Forelimb muscle (tissue), 1 donor: ENCODE measurements around the gene BRIX1. TPM values are rescaled to one million over a fixed set of nuclear protein-coding genes. Genes with fewer than 3 reads are reported as not detected.

Experiments
- DNase-seq: peaks from one replicate; pipeline ENCODE4 v3.0.0-alpha.2; 2013; ENCODE audit warnings: low read depth
- polyA plus RNA-seq: library from polyadenylated mRNA; unstranded; fragments of 120-200 nt; gene quantifications from one replicate; pipeline ENCODE4 v1.2.1, GENCODE V29; 2013; ENCODE audit not compliant: insufficient read length

The BRIX1 gene, protein sequence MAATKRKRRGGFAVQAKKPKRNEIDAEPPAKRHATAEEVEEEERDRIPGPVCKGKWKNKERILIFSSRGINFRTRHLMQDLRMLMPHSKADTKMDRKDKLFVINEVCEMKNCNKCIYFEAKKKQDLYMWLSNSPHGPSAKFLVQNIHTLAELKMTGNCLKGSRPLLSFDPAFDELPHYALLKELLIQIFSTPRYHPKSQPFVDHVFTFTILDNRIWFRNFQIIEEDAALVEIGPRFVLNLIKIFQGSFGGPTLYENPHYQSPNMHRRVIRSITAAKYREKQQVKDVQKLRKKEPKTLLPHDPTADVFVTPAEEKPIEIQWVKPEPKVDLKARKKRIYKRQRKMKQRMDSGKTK
- polyA plus RNA-seq: 27.7 TPM

DNA sequence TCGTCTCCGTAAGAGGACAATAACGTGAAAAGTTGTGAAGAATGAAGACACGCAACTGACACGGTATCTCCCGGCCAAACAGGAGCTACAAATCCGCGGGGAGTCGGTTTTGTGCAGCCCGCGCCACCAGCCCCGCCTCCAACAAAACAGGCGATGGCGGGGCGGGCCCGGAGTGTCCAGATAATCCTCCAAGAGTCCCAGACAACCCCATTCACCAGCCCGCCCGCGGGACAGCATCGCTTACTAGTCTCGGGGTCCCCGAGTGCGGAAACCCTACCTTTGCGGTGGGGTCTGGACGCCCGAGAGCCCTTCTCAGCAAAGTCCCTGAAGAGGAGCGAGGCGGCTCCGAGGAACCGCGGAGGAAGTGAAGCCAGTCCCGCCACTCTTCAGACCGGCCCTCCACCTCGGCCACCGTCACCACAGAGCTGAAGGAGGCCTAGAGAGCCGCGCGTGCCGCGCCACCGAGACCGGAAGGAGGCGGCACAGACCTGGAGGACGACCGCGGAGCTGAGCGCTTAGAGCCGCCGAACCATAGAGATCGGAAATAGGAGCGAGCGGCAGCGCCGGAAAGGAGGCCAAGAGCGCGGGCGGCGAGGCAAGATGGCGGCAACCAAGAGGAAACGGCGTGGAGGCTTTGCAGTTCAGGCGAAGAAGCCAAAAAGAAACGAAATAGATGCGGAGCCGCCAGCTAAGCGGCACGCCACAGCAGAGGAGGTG is at the start of gene BRIX1, which contains the start of gene RAD1:
Gene BRIX1, plus strand, starts transcription at position 573 of the 717 bp plus-strand sequence. Its CDS starts 28 bp downstream, at position 601.
Gene RAD1, minus strand, starts transcription at position 366 of the 717 bp plus-strand sequence. CDS start 612 bp downstream, outside the sequence.
- peak; percentile 96 for DNase-seq

DNA sequence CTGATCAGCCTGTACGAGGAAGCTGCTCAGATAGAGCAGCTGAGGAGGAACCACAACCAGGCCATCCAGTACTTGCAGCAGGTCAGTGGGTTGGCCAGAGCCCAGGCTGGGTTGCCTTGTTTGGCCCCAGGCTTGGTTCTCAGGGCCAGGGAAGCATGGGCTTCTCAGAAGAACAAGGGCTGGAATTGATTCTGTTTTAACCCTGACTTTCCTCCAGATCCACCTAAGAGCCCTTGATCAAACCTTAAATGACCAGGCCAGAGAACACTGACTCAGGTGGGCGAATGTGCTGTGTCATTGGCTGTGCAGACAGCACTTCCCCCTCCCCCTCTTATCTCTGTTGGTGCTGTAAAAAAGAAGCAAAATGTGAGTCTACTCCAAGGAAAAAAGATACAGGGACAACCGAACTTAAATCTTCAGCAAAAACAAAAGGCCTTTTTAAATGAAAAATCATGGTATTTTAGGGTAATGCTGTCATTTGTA is 48.5 kb upstream of the BRIX1 start:
- no peak for DNase-seq

DNA sequence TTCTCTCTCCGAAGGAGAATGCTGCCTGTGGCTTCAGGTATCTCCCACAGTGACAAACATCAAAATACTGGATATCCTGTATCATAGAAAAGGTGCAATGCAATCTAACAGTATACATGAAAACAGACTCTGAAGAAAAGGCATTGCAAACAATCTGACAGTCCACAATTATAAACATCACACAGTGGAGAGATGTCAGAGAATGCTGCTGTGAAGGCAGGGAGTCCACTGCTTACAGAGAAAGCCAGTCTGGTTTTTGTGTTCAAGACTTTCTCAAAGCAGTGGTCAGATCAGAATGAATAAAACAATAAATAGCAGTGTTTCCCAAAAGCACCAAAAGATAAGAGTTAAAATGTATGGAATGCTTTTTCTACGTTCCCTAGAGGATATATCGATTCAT is 47.9 kb upstream of the BRIX1 start:
- DNase-seq: no peak

DNA sequence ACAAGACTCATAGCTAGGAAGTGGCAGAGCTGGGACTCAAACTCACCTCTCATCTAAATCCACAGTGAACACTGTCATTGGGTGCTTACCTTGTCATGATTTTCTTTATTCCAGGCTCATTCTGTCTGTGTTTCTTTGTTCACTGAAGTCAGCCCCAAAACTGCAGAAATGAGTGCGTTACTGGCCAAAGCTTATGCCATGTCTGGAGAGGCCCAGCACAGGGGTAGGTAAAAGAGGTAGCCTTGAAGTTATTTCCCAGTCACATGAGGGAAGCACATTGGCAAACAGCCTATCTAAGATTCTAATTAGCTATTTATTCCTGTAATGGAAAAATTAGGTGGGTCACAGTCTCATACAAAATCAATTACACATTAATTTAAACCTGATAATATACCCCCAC is 46.7 kb upstream of the BRIX1 start:
- no peak for DNase-seq

DNA sequence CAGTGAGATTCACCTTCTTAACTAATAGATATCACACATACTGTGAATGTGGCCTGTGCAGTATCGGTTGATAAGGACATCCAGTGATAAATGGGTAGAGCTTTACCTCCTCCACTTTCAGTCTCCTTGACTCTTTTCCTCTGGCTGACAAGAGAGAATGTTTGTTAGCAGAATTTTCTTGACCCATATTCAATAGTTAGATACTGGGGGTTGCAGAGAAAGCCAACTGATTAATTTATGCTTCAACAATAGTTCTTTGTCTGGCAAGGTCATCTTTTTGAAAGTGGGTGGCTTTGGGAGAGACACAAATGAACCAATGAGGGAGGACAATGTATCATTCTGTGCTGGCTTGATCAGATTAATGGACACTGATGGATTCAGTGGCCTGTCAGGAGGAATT is 46.3 kb upstream of the BRIX1 start:
- no peak for DNase-seq

DNA sequence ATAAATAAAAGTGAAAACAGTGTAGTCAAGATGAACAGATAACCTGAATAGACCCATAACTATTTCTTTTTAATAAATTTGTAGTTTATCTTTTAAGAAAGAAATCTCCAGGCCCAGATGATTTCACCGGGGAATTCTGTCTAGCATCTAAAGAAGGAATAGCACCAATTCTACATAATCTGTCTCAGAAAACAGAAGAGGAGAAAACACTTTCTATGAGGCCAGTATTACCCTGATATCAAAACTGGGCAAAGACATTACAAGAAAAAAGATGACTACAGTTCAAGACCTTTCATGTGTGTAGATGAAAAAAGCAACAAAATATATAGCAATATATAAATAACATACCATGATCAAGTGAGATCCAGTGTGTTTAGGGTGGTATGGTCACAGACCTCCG is 45.1 kb upstream of the BRIX1 start:
- DNase-seq: no peak

DNA sequence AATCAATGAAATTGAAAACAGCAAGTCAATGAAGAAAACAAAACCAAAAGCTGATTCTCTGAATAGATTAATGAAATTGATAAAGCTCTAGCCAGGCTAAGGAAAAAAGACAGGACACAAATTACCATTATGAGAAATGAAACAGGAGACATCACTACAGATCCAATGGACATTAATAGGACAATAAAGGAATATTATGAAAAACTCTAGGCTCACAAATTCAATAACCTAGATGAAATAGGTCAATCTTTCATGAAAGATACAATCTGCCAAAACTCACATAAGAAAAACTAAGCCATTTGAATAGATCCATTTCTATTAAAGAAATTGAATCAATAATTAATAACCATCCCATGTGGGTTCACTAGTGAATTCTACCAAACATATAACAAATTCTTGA is 39.2 kb upstream of the BRIX1 start:
- no peak for DNase-seq

DNA sequence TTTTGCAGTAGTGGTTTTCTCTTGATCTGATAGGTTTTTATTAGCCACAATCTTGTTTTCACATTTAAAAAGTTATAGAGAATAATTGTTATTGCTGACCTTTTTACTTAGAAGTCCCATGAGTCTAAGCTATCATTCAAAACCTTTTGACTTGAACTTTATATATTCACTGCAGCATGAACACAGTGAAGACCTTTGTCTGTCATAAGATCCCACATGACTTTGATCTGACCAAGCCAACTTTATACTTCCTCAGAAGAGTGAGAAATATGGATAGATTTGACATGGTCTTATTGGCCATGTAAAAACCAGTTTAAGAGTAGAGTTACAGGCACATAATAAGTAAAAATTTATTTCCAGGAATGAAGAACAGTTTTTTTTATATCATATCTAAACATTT is 34.3 kb upstream of the BRIX1 start:
- no peak for DNase-seq

DNA sequence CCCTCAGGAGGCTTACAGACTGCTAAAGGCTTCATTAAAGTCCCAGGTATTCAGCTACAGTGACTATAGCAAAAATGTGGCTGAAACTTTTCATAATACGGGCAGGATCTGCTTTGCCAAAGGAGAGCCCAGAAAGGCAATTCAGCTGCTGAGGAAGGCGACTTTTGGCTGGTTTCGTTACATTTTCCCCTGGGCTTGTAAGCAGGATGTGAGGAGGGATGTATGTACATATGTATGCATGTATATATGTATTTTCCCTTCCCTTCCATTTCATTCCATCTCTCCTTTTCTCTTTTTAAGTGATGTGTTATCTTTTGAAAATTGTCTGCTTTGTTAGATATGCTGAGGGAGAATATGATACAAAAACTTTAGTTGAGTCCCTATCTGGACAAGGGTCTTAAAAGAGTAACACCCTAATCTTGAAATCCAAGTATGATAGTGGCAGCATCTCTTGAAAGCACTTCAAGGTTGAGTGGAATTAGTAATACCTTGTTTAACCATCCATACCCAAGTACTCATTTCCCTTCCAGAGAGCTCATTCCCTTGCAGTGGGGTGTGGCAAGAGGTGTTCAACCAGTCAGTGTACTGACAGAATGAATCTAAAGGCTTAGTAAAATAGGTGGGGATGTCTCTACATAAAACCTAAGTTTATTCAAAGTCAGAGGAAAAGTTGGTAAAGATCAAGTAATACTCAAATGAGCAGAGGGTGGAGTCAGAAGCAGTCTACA is 29.0 kb upstream of the BRIX1 start:
- DNase-seq: no peak

DNA sequence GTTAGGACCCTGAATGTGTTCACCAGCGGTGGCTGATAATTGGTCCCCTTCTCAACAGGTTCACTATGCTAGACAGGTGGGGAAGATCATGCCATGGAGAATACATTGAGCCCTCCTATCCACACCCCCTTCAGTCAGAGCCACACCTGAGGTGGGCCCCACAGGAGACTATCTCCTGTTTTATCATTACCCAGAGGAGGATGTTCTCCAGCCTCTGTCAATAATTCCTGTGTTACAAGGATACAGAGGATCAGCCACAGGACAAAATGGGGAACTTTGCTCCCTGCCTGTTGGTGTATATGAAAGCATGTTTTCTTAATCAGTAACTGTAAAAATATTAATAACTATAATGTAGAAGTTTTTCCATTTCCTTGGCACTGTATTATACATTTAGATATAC is 26.1 kb upstream of the BRIX1 start:
- DNase-seq: no peak

DNA sequence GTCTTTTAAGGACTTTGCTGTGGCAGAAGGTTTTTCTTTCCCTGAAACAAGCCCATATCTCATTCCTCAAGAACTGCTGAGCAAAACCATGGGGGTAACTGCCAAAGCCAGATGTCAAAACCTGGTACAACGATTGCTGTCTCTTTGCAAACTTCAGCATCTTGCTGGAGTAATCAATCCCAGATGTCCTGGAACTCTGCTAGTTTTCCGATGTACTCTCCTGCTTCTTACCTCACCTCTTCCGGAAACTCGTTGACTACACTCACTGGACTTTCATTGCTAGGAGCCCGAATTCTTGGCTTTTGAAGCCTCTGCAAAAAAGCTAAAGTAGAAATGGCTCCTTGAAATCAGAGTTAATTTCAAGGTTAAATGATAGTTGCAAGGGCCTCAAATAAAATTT is 23.5 kb upstream of the BRIX1 start:
- DNase-seq: peak; percentile 93

DNA sequence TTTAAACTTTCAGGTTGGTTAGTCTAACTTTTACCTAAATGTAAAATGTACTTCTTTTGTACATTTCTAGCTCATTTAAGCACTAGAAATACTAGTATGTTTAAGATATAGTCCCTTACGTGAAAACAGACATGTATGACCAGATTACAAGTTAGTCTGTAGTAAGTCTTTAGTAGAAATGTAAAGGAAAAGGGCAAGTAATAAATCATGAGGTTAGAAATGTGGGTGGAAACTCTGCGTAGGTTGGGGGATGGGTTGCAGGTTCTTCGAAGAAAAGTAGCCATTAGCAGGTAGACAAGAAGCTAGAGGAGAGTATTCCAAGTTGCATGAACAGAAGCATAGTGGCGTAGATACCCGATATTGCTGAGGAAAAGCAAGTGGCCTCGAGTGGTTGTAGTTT is 23.1 kb upstream of the BRIX1 start:
- DNase-seq: no peak

DNA sequence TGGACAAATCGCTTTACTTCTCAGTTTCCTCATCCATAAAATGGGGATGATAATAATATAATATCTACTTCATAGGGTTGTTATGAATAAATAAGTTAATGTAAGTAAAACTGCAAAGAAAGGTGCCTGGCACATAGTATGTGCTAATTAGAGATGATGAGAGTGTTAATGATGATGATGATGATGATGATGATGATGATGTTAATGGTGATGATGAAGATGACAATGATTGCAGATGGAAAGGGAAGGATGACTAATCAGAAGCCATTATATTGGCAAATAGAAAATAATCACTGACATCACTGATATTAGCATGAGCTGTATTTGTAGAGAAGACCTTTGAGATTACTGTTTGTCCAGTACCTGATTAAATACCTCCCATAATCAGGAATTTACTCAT is 20.8 kb upstream of the BRIX1 start:
- DNase-seq: no peak

DNA sequence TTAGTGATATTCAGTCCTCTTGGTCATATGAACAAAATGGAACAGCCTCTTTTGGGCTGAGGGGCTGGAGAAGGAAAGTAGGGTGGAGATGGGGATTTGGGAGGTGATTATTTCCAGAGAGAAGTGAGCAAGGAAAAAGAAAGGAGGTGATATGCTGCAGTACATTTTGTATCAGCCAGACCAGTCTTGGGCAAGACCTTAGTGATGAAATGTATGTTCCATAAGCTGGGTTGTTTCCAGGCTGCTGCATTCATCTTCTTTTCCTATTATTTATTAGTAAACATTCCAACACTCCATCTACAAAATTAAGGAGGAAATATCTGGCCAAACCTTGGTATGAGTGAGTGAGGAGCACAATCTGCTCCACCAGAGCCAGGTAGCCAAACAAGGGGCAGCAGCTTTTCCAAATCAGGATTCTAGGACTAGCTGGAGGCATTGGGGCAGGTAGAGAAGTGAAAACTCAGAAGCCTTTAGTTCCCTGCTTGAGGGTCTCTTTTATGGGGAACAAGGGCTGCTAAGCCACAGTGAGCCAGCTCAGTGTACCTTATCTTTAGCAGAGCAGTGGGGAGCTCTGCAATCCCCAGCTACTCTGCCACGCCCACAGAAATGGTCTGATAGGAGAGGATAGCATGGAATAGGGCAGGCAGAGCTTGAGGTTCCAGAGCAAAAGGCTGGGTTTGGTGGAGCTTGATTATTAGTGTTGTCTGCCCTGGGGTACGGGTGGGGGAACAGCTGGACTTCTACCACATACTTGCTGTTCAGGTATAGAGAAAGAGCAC is 19.7 kb upstream of the BRIX1 start:
- DNase-seq: no peak

DNA sequence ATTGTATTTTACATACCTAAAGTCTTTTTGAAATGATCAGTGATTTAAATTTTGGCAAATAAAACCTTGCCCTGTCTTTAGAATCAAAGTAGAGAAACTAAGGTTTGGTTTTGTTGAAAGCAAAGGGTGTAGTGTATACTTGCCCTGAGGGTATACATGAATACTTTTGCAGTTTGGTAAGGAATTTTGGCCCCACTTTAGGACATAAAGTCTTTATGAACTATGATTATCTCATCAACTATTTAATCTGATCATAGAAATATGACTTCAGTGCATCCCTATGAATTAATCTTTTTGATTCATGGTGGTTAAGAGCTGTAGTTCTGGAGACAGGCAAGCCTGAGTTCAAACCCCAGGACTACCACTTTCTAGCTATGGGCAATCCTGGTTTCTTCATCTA is 17.9 kb upstream of the BRIX1 start:
- DNase-seq: no peak

DNA sequence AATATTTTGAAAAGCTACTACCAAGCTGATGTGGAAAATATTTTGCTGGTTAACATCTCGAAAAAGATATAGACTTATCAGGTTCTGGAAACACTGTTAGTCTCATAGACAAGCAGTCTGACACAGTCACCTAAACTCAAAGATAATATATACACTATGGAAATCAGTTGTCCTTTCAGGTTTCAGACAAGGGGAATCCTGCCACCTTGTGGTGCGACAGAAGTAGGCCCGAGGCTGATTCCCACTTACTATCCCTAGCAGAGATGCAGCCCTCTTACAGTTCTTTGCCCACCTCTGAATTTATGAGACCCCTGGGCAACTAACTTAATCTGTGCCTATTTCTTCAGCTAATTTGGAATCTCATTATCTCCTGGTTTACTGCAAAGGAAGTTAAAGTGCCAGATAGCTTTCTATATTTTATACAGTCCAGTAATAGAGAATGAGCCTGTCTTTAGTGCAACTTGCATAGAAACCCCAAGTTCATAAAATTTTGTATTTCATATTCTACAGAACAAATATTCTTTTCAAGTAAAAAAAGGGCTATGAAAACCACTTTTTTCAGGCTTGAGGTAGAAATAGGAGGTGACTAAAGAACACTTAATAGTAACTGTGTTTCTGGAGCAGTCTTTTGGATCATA is 17.1 kb upstream of the BRIX1 start:
- DNase-seq: peak; percentile 49

DNA sequence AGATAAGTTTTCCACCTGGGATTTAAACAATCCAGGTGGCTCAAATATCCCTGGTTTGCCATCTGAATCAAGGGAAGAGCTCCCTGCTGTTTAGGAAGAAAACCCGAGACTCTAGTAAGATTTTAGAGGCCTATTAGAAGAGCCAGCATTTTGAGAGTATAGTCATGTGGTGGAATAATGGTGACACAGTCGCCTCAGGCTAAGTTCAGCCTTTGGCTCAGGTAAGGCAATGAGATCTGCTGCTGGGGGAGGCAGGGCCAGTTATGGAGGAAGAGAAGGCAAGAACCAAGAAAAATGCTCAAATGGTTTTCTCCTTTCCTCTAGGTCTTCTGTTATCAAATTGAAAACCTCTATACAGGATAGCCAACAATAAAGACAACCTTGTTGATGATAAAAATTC is 16.4 kb upstream of the BRIX1 start:
- no peak for DNase-seq

DNA sequence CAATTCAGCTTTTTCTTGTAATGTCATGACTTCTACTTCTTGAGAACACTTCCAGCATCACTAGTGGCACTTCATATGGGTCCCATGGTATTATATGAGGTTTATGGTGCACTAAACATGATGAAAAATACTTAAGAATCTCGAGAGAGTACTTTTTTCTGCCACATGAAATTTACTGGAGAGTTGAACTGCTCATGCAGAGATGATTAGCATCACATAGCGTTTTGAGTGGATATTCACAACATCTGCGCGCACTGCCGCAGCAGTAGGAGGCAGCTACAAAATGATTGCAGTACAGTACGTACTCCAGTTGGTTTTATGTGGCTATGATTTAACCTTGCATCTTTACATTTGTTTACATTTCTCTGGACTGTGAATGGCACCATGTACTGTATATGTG is 14.9 kb upstream of the BRIX1 start:
- DNase-seq: no peak

DNA sequence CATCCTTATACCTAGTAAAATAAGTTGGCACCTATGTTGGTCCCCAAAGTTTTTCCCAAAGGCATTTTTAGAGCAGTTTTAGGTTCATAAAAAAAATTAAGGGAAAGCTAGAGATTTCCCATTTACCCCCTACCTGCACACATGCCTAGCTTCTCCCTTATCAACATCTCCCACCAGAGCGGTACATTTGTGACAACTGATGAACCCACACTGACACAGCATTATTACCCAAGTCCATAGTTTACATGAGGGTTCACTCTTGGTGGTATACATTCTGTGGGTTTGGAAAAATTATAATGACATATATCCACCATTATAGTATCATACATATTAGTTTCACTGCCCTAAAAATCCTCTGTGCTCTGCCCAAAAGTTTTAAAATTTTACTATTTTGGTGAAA is 12.3 kb upstream of the BRIX1 start:
- no peak for DNase-seq

DNA sequence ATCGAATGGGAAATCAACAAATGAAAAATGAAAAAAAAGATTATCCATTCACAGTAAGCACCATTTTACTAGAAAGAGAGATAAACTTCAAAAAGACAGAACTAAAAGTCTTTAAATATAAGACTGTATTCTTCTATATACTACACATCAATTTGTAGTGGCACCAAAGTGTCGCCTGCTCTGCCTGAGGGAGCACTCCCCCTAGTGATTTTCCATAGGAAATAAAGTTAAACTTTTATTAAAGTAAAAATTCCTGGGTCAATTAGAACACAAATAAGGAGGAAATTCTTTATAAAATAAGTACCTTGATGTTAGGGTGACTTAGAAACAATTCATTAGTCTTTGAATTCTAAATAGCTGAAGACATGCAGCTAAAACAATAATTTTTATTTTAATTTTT is 9.9 kb upstream of the BRIX1 start:
- DNase-seq: no peak

DNA sequence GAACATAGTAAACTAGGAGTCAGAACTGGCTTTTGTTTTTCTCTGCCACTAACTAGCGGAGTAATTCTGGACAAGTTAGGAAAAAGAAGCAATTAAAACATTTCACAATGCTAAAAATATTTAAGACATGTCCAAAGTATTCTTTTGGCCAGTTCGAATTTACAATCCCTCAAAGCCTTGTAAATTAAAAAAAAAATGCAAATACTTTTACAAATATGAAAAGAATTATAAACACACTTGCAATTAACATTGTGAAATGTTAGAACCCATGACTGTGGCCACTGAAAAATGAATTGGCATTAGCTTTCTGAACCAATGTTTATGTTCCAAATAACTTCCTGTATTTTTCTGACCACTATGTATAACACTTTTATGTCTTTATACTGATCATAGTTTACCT is 2.4 kb upstream of the BRIX1 start:
- DNase-seq: no peak
